ENCODE results near the gene ICAM3. TPM values are rescaled to one million over a fixed set of nuclear protein-coding genes. Genes with fewer than 3 reads are reported as not detected.

The ICAM3 gene
- total RNA-seq, 1 experiment from 2014 or later = 46.9 TPM

DNA sequence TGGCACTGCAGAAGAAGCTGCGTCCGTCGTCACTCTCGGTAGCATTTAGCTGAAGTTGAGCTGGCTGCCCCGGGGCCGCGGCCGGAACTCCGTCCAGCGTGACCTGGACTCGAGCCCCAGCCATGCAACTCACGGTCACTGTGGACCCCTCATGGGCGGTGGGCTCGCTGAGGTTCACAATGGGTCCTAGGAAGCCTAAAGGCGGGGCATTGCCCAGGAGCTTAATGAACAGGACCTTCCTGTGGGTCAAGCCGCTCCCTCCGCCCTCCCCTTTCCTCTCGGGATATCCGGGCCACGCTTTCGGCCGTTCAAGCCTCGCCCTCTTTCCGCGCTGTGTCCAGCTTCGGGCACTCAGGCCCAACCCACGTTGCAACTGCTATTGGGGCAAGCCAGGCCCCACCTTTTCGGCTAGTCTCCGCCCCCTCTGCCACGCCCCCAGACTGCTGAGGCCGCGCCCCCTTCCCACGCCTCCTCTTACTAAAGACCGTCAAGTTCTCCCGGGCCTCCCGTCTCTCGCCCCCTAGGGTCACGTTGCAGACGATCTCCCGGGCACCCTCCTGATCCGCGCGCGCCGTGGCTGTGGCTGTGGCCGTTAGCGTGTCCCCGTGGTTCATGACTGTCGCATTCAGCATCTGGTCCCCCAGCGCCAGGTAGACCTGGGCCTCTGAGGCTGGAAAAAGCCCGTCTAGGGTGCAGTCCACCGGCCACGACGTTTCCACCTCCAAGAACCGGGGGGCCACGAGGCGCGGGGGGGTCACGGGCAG, 4.7 kb downstream of the ICAM3 start:
- peak; percentile 84 for ATAC-seq
- Histone ChIP-seq H4K20me1 (ENCODE audit: low read length) (peaks cover 10% of the 10 kb centered on the region), H3K9me3 (ENCODE audit: low read length) (no peaks in the 10 kb centered on the region), H3K9me2 (replicated peaks; ENCODE audit: low read length) (no peaks in the 10 kb centered on the region), H3K27me3 (ENCODE audit: low read length) (no peaks in the 10 kb centered on the region), H3K4me3 (ENCODE audit: low read length) (peak overlapping the region; percentile 84), H2AFZ (ENCODE audit: low read length) (peak overlapping the region; percentile 82), H3K4me2 (ENCODE audit: low read length) (peak overlapping the region; percentile 96), H3K27ac (ENCODE audit: low read length) (peak overlapping the region; percentile 5), H3K36me3 (ENCODE audit: low read depth, low read length) (peaks cover 7% of the 10 kb centered on the region), H3K9ac (ENCODE audit: low read length) (peak overlapping the region; percentile 86), H3K79me2 (ENCODE audit: low read length) (peaks cover 41% of the 10 kb centered on the region), H3K4me1 (ENCODE audit: insufficient read depth, low read length) (peaks cover 22% of the 10 kb centered on the region), H3F3A (ENCODE audit: low read length, unreplicated experiment) (no peaks in the 10 kb centered on the region)
- no TSS peak for BruUV-seq (replicated peaks)
- TF ChIP-seq CTCF (conservative IDR thresholded peaks at IDR 0.05; ENCODE audit: low read depth, low read length) (peak; percentile 37; the same call in 1 of the 2 replicates), EZH2phosphoT487 (IDR thresholded peaks at IDR 0.05; ENCODE audit: borderline replicate concordance, low read length) (no peak)
- ChIA-PET CTCF (interaction anchor here (0.8 to 2.2 kb wide), 4 partner anchors 54 to 76 kb away, joined by 3 to 15 read pairs (median 6); partner anchors contain the start of gene ICAM1), POLR2A (ENCODE audit: unreplicated experiment) (interaction anchor here (0.6 to 0.8 kb wide), 5 partner anchors 18 to 164 kb away, joined by 3 to 11 read pairs (median 4); partner anchors contain the start of gene TYK2)
- peak; percentile 99 for DNase-seq
- intact Hi-C loops (cut with micrococcal nuclease) = loop anchor here (1.0 to 10.0 kb wide), 2 partner anchors 50 to 65 kb away; partner anchors contain the start of gene TYK2

DNA sequence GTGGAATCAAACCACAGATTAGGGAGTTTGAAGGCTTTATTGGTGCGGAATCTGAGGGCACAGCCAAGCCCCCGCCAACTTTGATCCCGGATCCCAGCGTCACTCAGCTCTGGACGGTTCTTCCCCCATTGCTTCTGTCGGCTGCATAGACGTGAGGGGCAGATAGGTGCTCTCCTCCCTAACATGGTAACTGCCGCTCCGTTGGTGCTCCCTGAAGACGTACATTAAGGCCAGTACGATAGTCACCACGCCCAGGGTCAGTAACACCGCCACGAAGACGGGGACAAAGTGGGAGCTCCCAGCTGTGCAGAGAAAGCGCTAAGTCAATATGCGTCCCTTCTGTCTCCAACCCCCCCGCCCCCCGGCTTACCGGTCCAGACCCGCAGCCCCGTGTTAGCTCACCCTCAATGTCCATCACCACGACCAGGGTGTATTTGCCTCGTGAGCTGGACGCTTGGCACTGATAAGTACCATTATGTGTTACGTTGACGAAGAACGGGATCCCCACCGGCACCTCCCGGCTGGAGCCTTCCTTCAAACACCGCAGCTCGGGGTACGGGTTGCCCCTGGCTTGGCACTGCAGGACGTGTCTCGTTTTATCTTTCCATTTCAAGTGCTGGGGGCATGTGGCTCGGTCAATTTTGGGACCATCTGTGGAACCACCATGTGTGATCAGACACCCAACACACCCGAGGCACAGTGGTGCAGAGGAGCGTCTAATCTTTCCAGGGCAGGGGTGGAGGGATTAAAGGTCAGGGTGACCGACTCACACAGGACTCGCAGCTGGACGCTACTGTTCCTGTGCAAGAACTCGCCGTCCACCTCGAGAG, 5.5 kb downstream of the ICAM3 start:
- Histone ChIP-seq H3K4me3 (ENCODE audit: low read length) (peak overlapping the region; percentile 84), H3K9ac (ENCODE audit: low read length) (peak overlapping the region; percentile 86), H3K27ac (ENCODE audit: low read length) (peak overlapping the region; percentile 5), H3K79me2 (ENCODE audit: low read length) (peaks cover 47% of the 10 kb centered on the region), H3K36me3 (ENCODE audit: low read depth, low read length) (peaks cover 14% of the 10 kb centered on the region), H3F3A (ENCODE audit: low read length, unreplicated experiment) (no peaks in the 10 kb centered on the region), H3K4me2 (ENCODE audit: low read length) (peak overlapping the region; percentile 96), H2AFZ (ENCODE audit: low read length) (peak overlapping the region; percentile 82), H3K9me3 (ENCODE audit: low read length) (no peaks in the 10 kb centered on the region), H3K4me1 (ENCODE audit: insufficient read depth, low read length) (peaks cover 22% of the 10 kb centered on the region), H3K9me2 (replicated peaks; ENCODE audit: low read length) (no peaks in the 10 kb centered on the region), H3K27me3 (ENCODE audit: low read length) (no peaks in the 10 kb centered on the region), H4K20me1 (ENCODE audit: low read length) (peaks cover 10% of the 10 kb centered on the region)
- ChIA-PET CTCF (interaction anchor here (0.6 to 2.2 kb wide), 5 partner anchors 48 to 75 kb away, joined by 3 to 15 read pairs (median 5); partner anchors contain the start of gene ICAM1), POLR2A (ENCODE audit: unreplicated experiment) (interaction anchor here (0.5 to 0.8 kb wide), 9 partner anchors 17 to 1653 kb away, joined by 4 to 26 read pairs (median 9); partner anchors contain the start of gene TYK2)
- peak; percentile 20 for DNase-seq
- peak; percentile 2 for ATAC-seq
- intact Hi-C loops (cut with micrococcal nuclease) = loop anchor here (10.0 kb wide), 1 partner anchor 51 kb away; the partner anchor contains the start of gene TYK2
- TF ChIP-seq EZH2phosphoT487 (IDR thresholded peaks at IDR 0.05; ENCODE audit: borderline replicate concordance, low read length) = no peak
- no peak for TF ChIP-seq EZH2 (IDR thresholded peaks at IDR 0.05; ENCODE audit: low read length, unreplicated experiment)
- TF ChIP-seq CTCF (conservative IDR thresholded peaks at IDR 0.05; ENCODE audit: low read depth, low read length) = no peak
- TSS peak; percentile 80 for BruUV-seq (replicated peaks)

All from PC-3 (cell line).